HTERT RPE-1 (cell line): Measurements from ENCODE around the gene L3HYPDH.

Experiments
- in situ Hi-C: fragments of 300-500 bp; cut with MboI; formaldehyde crosslinking; loops from 4 replicates; pipeline ENCODE4 v1.14.3; 2020; ENCODE audit warnings: low sequenced_read_pairs

Gene L3HYPDH

DNA sequence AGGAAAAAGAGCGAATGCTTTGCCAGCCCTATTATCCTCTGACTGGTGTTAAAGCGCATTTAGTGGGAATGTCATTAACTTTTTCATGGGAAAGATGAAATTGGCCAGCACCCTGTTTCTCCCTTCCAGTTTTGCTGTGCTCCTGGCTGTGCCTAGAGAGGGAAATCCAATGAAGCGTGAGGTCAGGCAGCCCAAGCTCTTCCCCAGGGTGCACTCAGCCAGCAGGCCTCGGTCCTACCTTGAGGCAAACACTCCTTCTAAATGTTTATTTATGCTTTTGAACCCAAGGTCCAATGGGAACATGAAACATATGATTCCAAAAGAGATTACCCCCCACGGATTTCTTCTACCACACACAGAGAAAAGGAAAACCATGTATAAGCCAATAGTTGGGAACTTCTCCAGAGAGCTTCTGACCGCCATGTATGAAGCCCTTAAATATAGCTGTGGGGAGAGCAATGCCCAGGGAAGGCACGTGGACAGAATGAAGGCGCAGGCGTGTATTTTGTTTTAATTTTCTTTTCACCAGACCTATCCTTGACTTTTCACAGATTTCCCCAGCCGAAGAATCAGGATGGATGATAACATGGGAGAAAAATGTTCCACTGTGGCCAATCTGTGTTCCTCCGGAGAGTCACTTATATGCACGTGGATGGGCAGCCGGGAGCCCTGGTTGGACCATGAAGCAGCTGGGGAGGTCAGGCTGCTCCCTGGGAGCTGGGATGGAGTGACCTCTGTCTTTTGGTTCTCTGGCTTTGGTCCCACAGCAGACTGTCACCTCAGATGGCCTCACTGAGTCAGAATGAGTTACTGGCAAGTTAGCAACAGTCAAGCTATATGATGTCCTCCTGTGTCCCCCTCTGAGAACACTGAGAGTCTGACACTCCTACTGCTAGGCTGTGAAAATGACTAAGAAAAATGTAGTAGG is 56.3 kb downstream of the L3HYPDH start:
- in situ Hi-C loops: no loop called here

DNA sequence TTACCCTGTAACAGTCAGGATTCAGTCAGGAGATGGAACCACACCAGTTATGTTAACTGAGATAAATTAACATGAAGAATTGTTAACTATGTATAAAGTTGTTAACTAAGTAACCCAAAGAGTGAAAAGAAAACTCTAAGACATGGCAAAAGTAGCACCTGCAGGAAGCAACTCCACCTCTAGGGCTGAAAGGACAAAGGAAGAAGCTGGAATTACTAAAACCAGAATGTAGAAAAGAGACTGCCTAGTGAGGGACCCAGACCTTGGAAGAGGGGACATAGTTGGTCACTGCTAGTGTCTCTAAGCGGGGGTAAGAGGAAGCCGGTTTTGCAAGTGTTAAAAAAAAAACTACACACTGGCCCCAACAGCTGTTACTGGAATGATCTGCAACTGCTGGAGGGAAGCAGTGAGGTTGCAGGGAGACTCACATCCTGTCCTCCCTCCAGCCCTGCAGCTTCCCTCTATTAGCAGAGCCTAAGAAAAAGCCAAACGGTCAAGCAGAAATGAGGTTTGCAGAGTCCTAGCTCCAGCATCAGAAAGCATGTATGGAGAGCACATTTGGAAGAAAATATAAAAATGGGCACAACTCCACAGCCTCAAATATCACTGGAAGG is 58.8 kb downstream of the L3HYPDH start:
- in situ Hi-C loops: no loop called here

DNA sequence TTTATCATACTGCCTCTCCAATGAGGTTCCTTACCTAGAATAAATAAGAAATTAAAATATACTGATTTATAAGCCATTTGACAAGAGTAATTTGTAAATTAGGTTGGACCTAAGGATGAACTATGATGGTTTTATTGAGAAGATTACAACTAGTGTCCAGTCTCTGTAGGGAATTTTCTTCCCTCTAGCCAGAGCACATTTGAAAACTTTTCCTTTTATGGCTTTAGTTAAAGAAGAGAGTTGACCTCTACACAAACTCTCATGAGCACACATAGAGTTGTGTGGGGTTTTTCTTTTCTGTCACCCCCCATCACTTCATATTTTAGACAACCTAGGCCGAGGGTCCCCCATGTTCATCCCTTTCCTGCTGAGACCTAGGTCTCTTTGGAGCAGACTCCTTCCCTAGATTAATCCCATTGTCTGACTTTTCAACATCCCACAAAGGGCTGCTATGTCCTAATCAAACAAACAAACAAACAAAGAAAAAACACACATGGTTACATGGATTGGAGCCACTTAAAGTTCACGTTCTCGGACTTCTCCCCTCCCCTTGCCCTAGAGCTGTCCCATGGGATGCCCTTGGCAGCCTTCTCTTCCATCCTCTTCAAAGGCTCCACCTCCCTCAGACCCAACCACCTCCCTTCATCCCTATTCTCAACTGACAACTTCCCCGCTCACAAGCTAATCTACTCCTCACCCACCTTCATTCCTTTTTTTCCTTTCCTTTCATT is 59.7 kb downstream of the L3HYPDH start:
- in situ Hi-C loops: no loop called here
